Measurements from ENCODE around the gene TMEM140.
"Not testable (repeated sequence)": the region's sequence is repeated elsewhere in the genome, so short reads cannot be mapped to it uniquely, and the experiment has no call there.

TMEM140 gene

DNA sequence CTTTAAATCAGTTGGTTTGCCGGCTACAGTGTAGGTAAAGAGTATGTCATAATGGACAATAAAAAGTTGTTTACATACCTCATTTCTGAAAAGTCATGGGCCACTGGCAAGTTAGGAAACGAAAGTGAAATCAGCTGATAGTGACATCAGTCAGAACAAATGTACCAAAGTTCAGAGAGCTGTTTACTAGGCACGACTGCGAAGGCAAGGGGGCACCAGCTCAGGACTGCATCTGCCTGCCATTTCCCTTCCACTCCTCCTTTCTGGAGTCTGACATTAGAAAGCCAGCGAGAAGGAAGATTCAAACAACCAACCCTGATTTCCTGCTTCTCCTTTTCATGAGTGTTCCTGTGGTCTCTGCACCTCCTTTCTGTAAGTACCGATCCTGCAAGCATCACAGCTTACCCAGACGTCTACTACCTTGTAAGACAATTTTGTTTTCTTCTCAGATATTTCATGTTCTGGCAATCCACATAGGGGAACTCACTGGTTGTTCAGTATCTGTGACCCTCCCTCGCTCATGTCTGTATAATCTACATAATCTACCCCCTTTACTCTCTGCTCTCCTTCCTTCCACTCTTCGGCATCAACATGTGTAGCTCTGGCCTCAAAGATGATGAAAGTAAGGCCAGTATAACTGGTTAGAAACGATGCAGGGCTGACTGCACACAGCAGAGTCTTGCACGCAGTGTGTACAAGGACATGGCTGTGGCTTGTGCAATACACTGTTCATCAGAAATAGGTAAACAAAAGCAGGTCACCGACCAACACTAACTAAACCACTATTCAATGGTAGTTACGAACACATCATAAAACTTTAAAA lies at the start of gene TMEM140:
Gene TMEM140, plus strand, starts transcription at position 174 of the 823 bp plus-strand sequence. CDS start 16,370 bp downstream, outside the sequence.
- DNase-seq (ENCODE audit: low read depth): no peak

DNA sequence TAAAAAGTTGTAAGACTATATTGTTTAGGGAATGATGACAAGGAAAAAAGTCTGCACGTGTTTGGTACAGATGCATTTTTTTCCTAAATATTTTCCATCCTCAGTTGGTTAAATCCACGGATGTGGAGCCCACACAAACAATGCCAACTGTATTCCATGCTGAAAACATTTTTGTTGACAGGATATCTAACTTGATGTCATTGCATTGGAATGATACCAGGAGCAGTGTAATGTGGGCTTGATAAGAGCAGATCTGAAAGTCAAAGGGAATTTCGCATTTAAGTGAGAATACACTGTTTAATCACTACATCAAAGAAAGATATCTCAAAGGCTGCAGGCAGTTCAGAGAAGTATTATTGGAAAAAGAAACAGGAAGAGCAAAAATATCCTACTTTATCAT lies 49.5 kb upstream of the TMEM140 start:
- no peak for DNase-seq (ENCODE audit: low read depth)

DNA sequence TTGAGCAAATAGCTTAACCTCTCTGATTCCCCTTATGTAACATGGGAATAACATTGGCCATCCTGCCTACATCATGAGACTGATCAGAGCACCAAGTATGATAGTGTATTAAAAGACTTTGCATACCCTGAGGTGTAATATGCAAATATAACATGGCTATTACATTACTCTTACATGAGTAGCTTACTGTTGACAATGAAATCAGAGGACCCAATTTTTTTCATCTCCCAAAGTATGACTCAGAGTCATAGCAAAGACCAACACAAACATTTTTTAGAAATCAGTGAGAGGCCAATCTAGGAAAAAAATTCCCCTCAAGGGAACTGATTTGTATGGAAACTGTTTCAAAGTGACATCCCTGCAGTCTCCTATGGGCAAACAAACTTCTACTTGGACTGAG lies 47.0 kb upstream of the TMEM140 start:
- DNase-seq (ENCODE audit: low read depth): no peak

DNA sequence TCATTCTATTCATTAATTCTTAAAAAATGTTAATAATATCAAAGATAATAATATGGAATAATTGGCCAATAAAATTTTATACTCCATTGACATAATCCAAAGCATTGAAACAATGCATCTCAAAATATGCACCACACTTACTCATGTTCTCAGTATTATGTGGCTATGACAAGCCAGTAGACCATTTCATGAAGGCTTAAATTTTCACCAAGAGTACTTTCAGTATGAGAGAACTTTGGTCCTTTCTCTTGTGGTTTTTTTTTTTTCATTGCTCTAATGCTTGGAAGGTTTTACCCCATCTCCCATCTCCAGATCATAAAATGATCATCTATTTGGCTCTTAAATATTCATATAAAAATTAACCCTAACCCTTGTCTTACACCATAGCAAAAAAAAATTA lies 45.5 kb upstream of the TMEM140 start:
- no peak for DNase-seq (ENCODE audit: low read depth)

DNA sequence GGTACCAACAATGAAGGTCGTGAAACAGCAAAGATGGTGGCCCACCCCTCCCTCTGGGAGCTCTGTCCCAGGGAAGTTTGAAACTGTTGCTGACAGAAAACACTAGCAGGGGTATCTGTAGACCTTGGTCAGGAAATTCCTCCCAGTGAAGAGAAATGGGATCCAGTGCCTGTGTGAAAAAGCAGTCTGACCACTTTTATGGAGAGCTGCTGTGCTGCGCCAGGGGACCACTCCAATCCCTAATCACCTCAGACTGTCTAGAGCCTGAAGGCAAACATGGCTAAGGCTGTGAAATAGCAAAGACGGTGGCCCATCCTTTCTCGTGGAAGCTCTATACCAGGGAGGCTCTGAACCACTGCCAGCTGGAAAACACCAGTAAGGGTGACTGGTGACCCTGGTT lies 38.3 kb upstream of the TMEM140 start:
- DNase-seq (ENCODE audit: low read depth): no peak

DNA sequence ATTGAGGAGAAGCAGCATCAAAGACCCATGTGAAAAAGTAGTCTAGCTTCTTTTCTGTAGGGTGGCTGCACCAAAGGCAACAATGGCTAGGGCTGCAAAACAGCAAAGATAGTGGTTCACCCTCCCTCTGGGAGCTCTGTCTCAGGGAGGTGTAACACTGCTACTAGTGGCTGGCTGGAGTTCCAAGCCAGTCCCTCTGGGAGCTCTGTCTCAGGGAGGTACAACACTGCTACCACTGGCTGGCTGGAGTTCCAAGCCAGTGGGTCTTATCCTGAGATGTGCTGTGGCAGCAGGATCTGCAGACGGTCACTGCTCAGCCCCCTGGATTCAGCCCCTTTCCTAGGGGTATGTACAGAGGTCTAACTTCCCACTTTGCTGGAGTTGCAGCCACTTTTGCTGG lies 37.9 kb upstream of the TMEM140 start:
- DNase-seq (ENCODE audit: low read depth): no peak

DNA sequence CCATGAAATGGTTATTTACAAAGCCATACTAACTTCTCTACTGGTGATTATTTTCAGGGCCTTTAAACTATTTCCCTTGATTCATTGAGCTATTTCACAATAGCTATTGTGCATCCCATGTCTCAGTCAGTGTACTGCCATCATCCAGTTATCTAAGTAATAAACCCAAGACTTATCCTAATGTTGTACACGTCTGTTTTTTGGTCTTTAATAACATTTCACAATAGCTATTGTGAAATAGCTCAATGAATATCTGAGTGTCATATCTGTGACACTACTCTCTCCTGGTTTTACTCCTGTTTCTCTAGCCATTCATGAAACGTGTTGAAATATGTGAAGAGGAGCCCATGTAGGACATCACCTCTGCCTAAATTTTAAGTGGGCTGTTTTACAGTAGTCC lies 36.5 kb upstream of the TMEM140 start:
- no peak for DNase-seq (ENCODE audit: low read depth)

DNA sequence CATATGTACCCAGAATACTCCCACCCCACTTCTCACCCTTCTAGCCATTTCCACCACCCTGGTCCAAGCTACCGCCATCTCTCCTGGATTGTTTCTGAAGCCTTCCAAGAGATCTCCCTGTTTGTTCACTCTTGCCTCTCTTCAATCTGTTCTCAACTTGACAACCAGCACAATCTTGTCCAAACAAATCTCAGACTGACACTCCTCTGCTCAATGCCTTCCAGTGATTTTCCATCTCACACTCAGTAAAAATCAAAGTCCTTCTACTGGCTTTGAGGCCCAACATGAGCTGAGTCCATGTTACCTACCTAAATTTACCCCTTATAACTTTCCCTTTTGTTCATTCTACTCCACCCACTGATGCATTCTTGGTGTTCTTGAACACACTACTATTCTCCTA lies 33.2 kb upstream of the TMEM140 start:
- no peak for DNase-seq (ENCODE audit: low read depth)

DNA sequence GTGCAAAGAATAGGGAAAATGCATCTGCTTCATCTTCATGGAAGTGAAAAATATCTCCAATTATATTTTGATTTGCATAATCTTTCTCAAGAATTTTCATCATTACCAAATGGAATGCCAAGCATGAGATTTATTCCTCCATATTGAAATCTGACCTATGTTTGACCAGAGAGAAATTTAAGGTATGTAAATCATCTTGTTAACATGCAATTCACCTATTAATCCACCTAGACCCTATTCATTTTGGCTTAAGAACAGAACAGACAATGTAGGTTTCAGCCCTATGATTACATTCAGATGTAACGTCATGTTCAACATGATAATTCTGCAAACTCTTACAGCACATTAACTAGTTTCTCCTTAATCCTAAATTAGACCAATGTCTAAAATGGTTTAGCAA lies 30.8 kb upstream of the TMEM140 start:
- DNase-seq (ENCODE audit: low read depth): no peak

DNA sequence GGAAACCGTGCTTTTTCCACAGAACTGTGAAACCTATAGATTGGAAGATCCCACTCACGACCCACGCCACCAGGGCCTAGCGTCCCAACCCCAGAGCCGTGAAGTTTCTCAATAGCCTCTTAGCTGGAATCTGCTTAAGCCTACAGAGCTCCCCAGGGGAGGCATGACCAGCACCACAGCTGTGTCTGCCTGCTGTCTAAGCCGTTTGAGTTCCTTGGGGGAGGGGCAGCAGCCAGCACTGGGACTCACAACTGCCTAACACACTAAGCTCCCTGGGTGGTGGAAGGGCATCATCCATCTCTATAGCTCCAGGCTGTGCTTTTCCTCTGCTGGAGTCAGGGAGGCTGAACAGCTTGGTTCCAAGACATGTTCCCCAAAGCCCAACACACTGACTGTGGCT lies 26.0 kb upstream of the TMEM140 start:
- no peak for DNase-seq (ENCODE audit: low read depth)

DNA sequence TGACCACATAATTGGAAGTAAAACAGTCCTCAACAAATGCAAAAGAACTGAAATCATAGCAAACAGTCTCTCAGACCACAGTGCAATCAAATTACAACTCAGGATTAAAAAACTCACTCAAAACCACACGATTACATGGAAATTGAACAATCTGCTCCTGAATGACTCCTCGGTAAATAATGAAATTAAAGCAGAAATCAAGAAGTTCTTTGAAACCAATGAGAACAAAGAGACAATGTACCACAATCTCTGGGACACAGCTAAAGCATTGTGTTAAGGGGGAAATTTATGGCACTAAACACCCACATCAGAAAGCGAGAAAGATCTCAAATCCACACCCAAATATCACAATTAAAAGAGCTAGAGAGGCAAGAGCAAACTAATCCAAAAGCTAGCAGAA lies 23.2 kb upstream of the TMEM140 start:
- DNase-seq (ENCODE audit: low read depth): not testable (repeated sequence)

DNA sequence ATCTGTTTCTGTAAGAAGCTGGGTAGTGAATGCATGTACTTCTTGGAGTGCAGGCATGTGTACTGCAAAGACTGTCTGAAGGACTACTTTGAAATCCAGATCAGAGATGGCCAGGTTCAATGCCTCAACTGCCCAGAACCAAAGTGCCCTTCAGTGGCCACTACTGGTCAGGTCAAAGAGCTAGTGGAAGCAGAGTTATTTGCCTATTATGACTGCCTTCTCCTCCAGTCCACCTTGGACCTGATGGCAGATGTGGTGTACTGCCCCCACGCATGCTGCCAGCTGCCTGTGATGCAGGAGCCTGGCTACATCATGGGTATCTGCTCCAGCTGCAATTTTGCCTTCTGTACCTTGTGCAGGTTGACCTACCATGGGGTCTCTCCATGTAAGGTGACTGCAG lies 18.9 kb upstream of the TMEM140 start:
- no peak for DNase-seq (ENCODE audit: low read depth)

DNA sequence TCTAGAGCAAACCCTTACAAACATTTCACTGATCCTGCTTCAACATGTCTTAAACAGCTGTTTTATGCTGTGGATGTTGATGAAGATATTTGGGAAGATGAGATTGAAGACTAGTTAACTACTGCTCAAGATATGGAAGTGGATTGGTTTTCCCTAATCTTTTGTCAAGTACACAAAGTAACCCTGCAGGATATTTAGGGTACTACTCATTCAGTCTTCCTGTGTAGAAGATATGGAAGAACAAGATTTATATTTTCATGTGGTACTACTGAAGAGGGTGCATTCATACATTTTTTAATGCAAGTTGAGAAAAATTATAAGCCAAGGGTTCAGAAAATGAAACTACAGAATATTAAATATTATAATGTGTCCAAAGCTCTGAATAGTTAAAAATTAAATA lies 18.3 kb upstream of the TMEM140 start:
- DNase-seq (ENCODE audit: low read depth): no peak

DNA sequence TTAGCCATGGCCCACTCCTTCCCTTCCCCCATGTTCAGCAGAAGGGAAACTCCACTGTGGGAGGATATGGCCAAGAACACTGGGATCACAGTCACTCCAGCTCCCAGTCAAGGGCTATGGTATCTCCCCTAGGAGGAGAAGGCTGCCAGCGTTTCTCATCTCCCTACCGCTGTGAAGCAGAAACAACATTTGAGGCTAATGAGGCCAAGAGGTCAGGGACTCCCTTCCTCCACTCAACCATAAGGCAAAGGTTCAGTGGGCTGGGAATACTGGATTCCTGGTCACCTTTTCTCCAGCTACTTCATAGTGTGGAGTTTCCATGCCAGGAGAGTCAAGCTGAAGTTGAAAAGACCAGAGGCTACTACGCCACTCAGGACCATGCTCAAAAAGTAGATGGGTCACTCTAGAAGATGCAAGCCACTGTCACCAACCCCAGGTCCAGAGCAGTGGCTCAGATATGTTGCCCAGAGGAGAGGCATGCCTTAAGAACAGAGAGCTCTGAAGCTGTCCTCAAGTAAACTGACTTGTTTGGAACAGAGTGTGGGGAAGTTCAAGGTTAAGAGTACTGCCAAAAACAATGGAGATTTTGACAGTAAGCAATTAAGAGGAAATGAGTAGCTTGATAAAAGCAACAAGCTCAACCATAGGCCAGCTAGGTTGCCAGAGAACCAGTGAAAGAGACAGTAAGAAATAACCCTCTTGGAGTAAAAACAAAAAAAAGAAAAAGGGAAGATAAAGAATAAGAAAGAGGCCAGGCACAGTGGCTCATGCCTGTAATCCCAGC lies 3.8 kb upstream of the TMEM140 start:
- DNase-seq (ENCODE audit: low read depth): no peak

DNA sequence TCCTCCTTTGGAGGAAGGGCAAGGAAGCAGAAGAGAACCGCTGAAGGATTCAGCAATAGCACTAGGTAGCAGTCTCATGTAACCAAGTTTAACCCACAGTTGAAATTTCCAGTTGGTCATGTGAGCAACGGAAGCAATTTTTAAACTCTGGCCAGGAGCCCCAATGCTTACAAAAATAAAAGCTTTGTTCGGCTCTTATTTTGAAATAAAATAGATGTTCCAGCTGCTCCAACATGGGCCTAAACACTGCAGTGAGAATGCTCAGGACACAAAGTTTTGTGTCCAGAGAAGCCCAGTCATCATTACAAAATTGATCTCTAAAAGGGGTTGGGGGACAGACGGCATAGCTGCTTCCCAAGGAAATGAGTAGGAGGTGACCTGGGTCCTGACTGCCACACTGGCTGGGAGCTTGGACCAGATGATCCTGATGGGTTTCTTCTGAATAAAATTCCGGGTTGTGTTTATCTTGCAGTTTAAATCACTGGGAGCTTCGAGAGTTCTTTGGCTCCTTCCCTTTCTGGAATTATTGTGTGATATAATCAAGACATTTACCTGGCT lies 452 bp upstream of the TMEM140 start:
- no peak for DNase-seq (ENCODE audit: low read depth)

DNA sequence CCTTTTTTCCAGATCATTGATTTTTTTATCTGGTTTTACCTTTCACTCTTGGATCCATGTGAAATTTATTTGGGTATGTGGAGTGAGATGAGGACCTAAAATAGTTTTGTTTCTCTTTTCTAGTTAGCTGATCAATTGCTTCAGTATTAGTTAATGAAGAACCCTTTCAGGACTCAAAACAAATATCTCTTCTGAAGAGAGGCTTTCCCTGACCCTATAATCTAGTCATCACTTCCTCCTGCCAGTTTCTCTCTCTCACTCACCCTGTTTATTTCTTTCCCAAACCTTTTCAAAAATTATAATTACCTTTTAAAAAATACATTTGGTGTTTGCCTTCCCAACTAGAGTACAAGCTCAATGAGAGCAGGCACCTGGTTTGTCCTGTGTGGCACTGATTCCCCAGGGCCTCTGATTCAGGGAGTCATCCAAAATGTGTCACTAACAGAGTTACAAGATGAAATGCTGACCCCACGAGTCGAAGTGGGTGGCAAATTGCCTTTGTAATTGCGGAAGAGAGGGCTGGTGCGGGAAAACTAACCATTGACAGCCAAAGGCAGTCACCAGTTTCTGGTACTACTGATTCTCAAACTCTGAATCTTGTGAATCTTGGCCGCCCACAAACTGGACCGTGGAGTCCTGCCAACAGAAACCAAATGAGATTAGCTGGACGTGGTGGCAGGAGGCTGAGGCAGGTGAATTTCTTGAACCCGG lies 2.4 kb downstream of the TMEM140 start:
- no peak for DNase-seq (ENCODE audit: low read depth)

DNA sequence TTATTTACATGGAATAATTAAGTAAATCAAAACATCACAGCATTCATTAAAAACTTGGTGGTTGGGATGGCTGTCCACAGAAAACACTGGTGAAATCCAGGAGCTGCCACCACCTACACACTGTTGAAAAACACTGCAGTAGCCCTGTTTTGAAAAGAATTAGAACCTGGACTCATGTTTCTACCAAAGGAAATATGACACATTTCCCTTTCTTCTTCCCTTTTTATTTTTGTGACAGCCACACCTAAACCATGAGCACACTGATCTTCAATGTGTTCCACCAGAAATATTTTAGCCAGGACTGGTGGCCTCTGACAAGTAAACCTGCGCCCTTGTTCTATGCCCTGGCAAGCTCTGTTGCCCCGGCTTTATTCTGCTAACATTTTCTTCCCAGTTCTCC lies 3.3 kb downstream of the TMEM140 start:
- no peak for DNase-seq (ENCODE audit: low read depth)

DNA sequence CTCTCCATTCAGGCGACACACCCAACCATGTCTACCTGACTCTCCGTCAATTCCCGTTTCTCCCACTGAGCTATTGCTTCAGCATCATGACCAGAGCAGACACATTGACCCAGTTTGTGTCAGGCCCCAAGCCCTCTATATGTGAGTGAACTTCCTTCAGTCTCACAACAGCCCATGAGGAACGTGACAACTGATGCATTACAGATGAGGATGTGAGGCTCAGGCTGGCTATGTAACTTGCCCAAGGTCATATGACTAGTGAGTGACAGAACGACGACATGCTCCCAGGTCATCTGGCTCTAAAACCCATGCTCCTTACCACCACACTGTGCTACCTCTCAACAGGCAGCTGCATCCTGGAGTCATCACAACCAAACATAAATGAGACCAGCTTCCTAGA lies 3.7 kb downstream of the TMEM140 start:
- no peak for DNase-seq (ENCODE audit: low read depth)

DNA sequence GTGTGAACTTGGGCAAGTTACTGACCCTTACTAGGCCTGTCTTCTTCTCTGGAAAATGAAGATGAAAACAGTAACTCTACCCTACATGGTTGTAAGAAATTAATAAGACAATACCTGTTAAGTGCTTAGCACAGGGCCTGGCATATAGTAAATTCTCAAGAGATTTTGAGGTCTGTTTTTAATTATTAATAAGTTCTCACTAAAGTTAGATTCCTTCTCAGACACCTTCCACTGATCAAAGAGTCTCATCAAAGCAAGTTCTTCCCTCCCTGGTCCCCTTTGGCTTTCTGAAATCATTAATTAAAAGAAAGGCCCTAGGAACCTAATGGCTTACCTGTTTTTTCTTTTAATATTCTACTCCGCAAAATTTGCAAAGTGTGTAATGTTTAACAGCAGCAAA lies 4.6 kb downstream of the TMEM140 start:
- no peak for DNase-seq (ENCODE audit: low read depth)

DNA sequence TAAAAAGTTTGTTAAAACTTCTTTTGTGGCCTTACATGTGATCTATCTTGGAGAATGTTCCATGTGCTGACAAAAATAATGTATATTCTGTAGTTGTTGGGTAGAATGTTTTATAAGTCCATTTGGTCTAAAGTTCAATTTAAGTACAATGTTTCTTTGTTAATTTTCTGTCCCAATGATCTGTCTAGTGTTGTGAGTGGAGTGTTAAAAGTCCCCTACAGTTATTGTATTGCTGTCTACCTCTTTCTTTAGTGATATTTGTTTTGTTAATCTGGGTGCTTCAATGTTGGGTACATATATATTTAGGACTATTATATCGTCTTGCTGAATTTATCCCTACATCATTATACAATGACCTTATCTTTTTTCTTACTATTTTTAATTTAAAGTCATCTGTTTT lies 6.9 kb downstream of the TMEM140 start:
- DNase-seq (ENCODE audit: low read depth): no peak

DNA sequence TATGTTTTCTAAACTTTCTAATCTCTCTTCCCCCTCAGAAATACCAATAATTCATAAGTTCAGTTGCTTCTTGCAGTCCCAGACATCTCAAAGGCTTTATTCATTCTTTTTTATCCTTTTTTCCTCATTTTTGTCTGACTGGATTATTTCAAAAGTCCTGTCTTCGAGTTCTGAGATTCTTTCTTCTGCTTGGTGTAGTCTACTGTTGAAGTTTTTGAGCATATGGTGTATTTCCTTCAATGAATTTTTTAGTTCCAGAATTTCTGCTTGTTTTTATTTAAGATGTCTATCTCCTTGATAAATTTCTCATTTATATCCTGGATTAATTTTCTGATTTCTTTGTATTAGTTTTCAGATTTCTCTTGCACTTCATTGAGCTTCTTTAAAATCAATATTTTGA lies 8.4 kb downstream of the TMEM140 start:
- DNase-seq (ENCODE audit: low read depth): no peak

DNA sequence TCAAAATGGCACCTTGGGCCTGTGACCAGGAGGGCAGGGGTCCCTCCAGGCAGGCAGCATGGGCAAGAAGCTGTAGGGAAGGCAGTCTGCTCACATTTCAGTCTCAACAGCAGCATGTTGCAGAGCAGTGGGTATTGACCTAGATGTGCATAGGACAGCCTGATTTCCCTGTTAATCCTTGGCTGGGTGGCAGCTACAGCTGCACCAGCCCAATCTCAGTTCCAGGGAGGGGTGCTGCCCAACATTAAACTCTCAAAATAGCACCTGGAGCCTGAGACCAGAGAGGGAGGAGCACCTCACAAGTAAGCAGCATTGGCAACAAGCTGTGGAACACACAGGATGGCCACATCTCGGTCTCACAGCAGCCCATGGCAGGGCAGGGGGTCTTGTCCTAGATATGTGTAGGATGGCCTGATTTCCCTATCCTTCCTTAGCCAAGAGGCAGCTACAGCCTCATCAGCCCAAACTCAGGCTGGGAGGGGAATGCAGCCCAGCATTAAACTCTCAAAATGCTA lies 10.3 kb downstream of the TMEM140 start:
- DNase-seq (ENCODE audit: low read depth): no peak
